ENCODE data around the gene SULT1C3. TPM values are rescaled to one million over a fixed set of nuclear protein-coding genes. Genes with fewer than 3 reads are reported as not detected.

Gene SULT1C3
- total RNA-seq, 1 donor from 2014 or later, result not detected

DNA sequence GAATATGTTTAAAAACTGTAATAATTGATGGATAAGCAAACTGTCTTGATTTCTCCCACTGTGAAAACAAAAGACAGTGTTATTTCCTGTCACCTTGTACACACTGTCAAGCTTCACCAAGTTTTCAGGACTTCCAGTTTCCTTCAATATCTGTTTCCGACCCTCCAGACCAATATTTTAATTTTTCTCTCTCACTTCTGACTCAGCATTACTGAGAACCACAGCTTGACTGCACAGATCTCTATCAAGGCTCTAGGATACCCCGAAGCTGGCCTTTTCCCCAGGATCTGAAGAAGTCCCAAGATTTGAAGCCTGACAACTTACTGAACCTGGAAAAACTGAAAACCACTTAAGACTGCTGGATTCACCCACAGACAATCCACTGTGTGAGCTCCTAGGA, 13.2 kb upstream of the SULT1C3 start:
- Mint-ChIP-seq H3K4me1 (ENCODE audit: unreplicated experiment) (no peaks in the 10 kb centered on the region), H3K36me3 (ENCODE audit: unreplicated experiment) (no peaks in the 10 kb centered on the region), H3K4me3 (ENCODE audit: unreplicated experiment) (no peak overlapping the region), H3K27me3 (ENCODE audit: unreplicated experiment) (peaks cover 21% of the 10 kb centered on the region), H3K9me3 (ENCODE audit: unreplicated experiment) (peaks cover 16% of the 10 kb centered on the region), H3K27ac (ENCODE audit: unreplicated experiment) (no peak overlapping the region)
- TF ChIP-seq, protein P1, sequence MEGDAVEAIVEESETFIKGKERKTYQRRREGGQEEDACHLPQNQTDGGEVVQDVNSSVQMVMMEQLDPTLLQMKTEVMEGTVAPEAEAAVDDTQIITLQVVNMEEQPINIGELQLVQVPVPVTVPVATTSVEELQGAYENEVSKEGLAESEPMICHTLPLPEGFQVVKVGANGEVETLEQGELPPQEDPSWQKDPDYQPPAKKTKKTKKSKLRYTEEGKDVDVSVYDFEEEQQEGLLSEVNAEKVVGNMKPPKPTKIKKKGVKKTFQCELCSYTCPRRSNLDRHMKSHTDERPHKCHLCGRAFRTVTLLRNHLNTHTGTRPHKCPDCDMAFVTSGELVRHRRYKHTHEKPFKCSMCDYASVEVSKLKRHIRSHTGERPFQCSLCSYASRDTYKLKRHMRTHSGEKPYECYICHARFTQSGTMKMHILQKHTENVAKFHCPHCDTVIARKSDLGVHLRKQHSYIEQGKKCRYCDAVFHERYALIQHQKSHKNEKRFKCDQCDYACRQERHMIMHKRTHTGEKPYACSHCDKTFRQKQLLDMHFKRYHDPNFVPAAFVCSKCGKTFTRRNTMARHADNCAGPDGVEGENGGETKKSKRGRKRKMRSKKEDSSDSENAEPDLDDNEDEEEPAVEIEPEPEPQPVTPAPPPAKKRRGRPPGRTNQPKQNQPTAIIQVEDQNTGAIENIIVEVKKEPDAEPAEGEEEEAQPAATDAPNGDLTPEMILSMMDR (IDR thresholded peaks at IDR 0.05), result no peak
- DNase-seq (ENCODE audit: extremely low spot score, unreplicated experiment), result no peak

DNA sequence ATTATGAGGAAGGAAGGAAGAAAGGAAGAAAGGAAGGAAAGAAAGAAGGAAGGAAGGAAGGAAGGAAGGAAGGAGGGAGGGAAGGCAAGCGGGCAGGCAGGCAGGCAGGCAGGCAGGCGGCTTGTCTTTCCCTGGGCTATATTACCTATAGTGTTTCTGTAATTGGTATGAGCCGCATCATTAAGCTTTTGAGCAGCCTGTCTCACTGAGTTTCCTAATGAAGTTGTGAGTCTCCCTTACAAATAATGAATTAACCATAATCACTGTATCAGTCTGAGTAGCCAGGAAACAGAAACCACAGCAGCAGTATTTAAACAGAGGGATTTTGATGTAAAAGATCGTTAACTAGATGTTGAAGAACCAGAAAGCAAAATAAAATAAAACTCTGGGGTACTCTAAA, 11.8 kb upstream of the SULT1C3 start:
- Mint-ChIP-seq H3K4me3 (ENCODE audit: unreplicated experiment) (no peak overlapping the region), H3K36me3 (ENCODE audit: unreplicated experiment) (no peaks in the 10 kb centered on the region), H3K27me3 (ENCODE audit: unreplicated experiment) (peaks cover 25% of the 10 kb centered on the region), H3K9me3 (ENCODE audit: unreplicated experiment) (peaks cover 9% of the 10 kb centered on the region), H3K4me1 (ENCODE audit: unreplicated experiment) (no peaks in the 10 kb centered on the region), H3K27ac (ENCODE audit: unreplicated experiment) (no peak overlapping the region)
- no peak for DNase-seq (ENCODE audit: extremely low spot score, unreplicated experiment)
- TF ChIP-seq, protein P1 (IDR thresholded peaks at IDR 0.05), result no peak

DNA sequence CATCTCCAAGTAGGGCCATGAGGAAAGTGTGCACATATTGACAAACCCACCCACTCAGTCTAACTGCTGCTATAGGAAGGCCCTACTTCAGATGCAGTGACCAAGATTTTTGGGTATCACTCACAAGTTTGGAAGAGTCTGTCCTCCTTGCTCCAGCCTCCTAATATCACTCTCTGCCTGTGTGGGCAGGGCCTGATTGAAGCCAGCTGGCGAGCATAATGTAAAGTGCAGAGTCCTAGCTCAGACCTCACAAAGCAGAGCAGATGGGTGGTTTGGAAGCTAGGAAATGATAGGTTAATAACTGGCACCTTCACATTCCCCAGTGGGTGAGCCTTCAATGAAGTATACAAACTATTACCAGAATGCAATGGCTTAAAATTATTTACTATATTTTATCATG, 11.2 kb upstream of the SULT1C3 start:
- H3K36me3 Mint-ChIP-seq (ENCODE audit: unreplicated experiment), result no peaks in the 10 kb centered on the region
- TF ChIP-seq, protein P1 (IDR thresholded peaks at IDR 0.05), result no peak
- peaks cover 30% of the 10 kb centered on the region for H3K27me3 Mint-ChIP-seq (ENCODE audit: unreplicated experiment)
- H3K27ac Mint-ChIP-seq (ENCODE audit: unreplicated experiment), result no peak overlapping the region
- no peaks in the 10 kb centered on the region for H3K4me1 Mint-ChIP-seq (ENCODE audit: unreplicated experiment)
- no peak for DNase-seq (ENCODE audit: extremely low spot score, unreplicated experiment)
- H3K4me3 Mint-ChIP-seq (ENCODE audit: unreplicated experiment), result no peak overlapping the region
- H3K9me3 Mint-ChIP-seq (ENCODE audit: unreplicated experiment), result peaks cover 6% of the 10 kb centered on the region

DNA sequence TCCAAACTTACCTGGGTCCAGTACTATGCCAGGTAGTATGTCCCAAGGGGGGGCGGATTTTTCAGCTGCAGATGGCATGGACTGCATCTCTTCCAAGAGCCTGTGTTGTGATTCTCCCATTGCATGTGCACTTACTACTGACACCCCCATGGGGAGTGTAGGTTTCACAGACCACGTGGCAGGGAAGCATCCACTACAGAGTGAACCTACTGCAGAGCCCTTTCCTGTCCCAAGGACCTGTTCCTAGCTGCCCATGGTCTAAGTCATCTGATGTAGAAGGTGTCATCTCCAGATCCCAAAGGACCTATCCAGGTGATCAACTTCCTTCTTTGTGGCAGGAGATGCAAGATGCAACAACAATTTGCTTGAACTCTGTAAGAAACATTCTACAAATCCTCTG, 9.9 kb upstream of the SULT1C3 start:
- Mint-ChIP-seq H3K4me1 (ENCODE audit: unreplicated experiment) (no peaks in the 10 kb centered on the region), H3K4me3 (ENCODE audit: unreplicated experiment) (no peak overlapping the region), H3K36me3 (ENCODE audit: unreplicated experiment) (no peaks in the 10 kb centered on the region), H3K27me3 (ENCODE audit: unreplicated experiment) (peaks cover 39% of the 10 kb centered on the region), H3K9me3 (ENCODE audit: unreplicated experiment) (no peaks in the 10 kb centered on the region), H3K27ac (ENCODE audit: unreplicated experiment) (no peak overlapping the region)
- DNase-seq (ENCODE audit: extremely low spot score, unreplicated experiment), result no peak
- TF ChIP-seq, protein P1 (IDR thresholded peaks at IDR 0.05), result no peak

DNA sequence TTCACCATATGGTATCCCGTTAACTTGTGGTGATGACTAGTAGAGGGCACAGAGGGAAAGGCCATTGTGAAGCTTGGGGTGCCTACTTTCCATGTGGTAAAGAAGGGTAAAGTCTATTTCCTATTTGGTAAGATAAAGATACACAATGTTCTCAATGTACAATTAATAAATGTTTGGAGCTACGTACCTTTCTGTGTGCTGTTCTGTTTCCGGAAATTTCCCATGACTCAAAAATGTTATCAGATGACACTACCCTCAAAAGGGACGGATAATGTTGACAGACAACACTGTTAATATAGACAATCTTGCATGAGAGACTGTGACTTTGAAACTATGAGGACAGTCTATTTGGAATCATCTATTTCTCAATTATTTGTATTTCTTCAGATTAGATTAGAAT, 4.2 kb upstream of the SULT1C3 start:
- TF ChIP-seq, protein P1 (IDR thresholded peaks at IDR 0.05), result no peak
- H3K36me3 Mint-ChIP-seq (ENCODE audit: unreplicated experiment), result no peaks in the 10 kb centered on the region
- no peak overlapping the region for H3K27ac Mint-ChIP-seq (ENCODE audit: unreplicated experiment)
- DNase-seq (ENCODE audit: extremely low spot score, unreplicated experiment), result no peak
- no peak overlapping the region for H3K4me3 Mint-ChIP-seq (ENCODE audit: unreplicated experiment)
- H3K27me3 Mint-ChIP-seq (ENCODE audit: unreplicated experiment), result peaks cover 39% of the 10 kb centered on the region
- no peaks in the 10 kb centered on the region for H3K4me1 Mint-ChIP-seq (ENCODE audit: unreplicated experiment)
- peaks cover 7% of the 10 kb centered on the region for H3K9me3 Mint-ChIP-seq (ENCODE audit: unreplicated experiment)

Measured in osteocyte (in vitro differentiated cells).